ENCODE measurements around the gene ADA.

The ADA gene

DNA sequence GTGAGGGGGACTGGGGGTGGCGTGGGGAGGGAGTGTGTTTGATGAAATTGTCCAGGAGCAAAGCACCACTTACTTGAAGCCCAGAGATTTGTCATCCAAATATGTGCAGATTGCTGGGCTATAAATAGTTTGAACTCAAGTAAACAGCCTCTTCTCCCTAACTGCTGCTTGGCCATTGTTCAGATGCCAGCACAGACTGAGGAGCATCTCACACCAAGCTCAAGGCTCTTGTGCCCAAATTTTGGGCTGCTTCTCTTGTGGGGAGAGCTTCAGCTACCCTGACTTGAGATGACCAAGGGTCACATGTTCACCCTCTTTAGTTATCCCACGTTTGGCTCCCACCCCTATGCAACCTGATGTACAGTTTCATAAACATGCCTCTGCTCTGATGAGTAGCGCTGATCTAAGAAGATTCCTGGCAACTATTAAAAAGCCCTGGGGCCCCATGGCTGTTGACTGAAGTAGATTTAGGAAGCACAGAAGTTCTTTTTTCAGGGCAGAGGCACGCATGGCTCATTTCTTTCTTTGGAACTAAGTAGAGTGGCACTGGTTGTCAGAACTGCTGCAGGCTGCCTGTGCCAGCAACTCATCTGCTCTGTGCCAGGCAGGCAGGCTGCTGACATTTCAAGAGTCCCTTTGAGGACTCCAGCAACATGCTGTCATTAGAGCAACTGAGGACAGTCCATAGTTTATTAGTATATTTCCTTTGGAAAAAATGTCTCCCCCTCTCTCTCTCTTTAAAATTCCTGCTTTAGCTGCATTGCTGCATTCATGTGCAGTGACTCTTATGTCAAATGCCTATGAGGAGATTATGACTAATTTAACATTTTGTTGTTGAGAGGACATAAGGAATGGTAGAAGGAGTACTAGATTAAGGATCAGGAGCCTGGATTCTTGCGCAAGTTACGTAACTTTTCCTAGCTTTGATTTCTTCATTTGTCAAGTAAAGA, 78.7 kb downstream of the ADA start:
- no peak overlapping the region for H3K9ac ChIP-seq (ENCODE audit: low read depth, low read length)
- peaks cover 8% of the 10 kb centered on the region; the same call in 1 of the 2 replicates for H3K4me1 ChIP-seq (ENCODE audit: insufficient read depth, low read length)
- H3K9me3 ChIP-seq (ENCODE audit: control insufficient read depth, insufficient read depth, low read length): no peaks in the 10 kb centered on the region
- no peaks in the 10 kb centered on the region for H3K36me3 ChIP-seq (ENCODE audit: insufficient read depth, low read length)

DNA sequence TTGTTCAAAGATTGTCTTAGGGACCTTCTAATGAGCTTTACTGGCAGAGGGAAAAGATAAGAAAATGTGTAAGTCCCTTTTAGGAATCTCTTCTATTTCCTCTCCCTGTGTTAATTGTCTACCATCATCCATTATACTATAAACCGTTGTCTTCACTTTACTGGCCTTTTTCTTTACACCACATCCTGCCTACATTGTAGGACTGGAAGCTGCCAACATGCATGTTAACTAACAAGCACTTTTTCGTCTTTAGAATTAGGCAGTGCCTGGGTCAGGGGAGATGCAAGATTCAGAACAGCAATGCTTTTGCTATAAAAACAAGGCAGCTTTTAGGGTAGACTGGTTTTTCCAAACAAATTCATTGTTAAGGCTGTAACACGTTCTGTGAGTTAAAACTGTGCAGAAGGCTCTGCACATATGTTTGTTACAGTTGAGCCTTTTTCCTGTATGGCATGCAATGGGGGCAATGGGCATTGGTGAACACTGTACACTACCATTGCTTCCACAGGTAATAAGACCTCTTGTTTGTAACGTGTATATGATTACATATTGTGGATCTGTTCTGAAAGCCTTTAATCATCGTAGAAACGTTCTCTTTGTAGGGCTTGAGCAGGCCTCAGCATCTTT, 80.0 kb downstream of the ADA start:
- peaks cover 6% of the 10 kb centered on the region; the same call in 1 of the 2 replicates for H3K4me1 ChIP-seq (ENCODE audit: insufficient read depth, low read length)
- no peak overlapping the region for H3K9ac ChIP-seq (ENCODE audit: low read depth, low read length)
- H3K9me3 ChIP-seq (ENCODE audit: control insufficient read depth, insufficient read depth, low read length): no peaks in the 10 kb centered on the region
- no peaks in the 10 kb centered on the region for H3K36me3 ChIP-seq (ENCODE audit: insufficient read depth, low read length)

DNA sequence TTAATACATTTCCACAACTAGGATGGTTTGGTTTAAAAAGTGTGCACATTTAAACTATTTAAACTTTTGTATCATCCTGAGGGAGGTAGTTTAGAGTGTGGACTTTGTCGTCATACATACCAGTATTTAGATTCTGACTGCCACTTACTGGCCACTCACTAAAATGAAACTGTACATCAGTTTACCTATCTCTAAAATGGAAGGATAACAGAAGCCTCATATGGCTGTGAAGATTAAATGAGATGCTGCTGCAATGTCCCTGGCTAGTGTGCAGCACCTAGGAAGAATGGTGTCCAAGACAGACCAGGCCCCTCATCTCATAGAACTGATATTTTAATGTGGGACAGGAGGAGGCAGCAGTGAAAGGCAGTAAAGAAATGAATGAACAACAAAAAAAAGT, 81.1 kb downstream of the ADA start:
- no peaks in the 10 kb centered on the region for H3K36me3 ChIP-seq (ENCODE audit: insufficient read depth, low read length)
- peaks cover 5% of the 10 kb centered on the region; the same call in 1 of the 2 replicates for H3K4me1 ChIP-seq (ENCODE audit: insufficient read depth, low read length)
- no peaks in the 10 kb centered on the region for H3K9me3 ChIP-seq (ENCODE audit: control insufficient read depth, insufficient read depth, low read length)
- H3K9ac ChIP-seq (ENCODE audit: low read depth, low read length): no peak overlapping the region
